CD4-positive, alpha-beta memory T cell (primary cell): ENCODE data around the gene SF3A1. TPM values are rescaled to one million over a fixed set of nuclear protein-coding genes. Genes with fewer than 3 reads are reported as not detected.

Experiments used
- CTCF ChIA-PET: fragments of 350-600 bp; sonication (Branson Sonifier 250); formaldehyde crosslinking; loops from one replicate; lab custom pipeline; 2021; ENCODE audit warnings: inconsistent platforms; ENCODE audit not compliant: partially characterized antibody; lab: Charles Lee
- POLR2A ChIA-PET: fragments of 350-600 bp; sonication (Branson Sonifier 250); formaldehyde crosslinking; loops from one replicate; lab custom pipeline; 2021; ENCODE audit not compliant: partially characterized antibody; lab: Charles Lee
- DNase-seq, 5 donors: peaks; one replicate each; pipeline versions ENCODE4 v3.0.0 to v3.0.0-alpha.2; 2020 to 2022; ENCODE audit warnings: mixed read lengths in 1 of 5
- H3K27ac ChIP-seq: one replicate; pipeline ENCODE4 v1.7.0; 2013; ENCODE audit warnings: low read depth, low read length
- H3K27me3 ChIP-seq: 2 replicates; pipeline ENCODE4 v1.7.0; 2013; ENCODE audit warnings: mild to moderate bottlenecking, low read length, moderate library complexity; ENCODE audit not compliant: insufficient read depth
- H3K36me3 ChIP-seq: 2 replicates; pipeline ENCODE4 v1.7.0; 2013; ENCODE audit warnings: mild to moderate bottlenecking, low read length, moderate library complexity; ENCODE audit not compliant: insufficient read depth
- H3K4me1 ChIP-seq: 2 replicates; pipeline ENCODE4 v1.7.0; 2013; ENCODE audit warnings: mild to moderate bottlenecking, low read length, moderate library complexity; ENCODE audit not compliant: insufficient read depth
- H3K4me3 ChIP-seq, 2 donors: one replicate each; pipeline ENCODE4 v1.7.0; 2013; ENCODE audit warnings: low read length in 2 of 2, mild to moderate bottlenecking in 1 of 2
- H3K9me3 ChIP-seq, 2 donors: one replicate each; pipeline ENCODE4 v1.7.0; 2013; ENCODE audit warnings: low read length in 2 of 2, control low read depth in 1 of 2; ENCODE audit not compliant: control insufficient read depth in 1 of 2
- H3K27ac Mint-ChIP-seq, 7 donors: one replicate each; pipeline ENCODE4 v1.8.0; 2020 to 2021; ENCODE audit warnings: mixed read lengths in 7 of 7, mild to moderate bottlenecking in 6 of 7, inconsistent platforms in 3 of 7, moderate library complexity in 3 of 7
- H3K27me3 Mint-ChIP-seq, 2 donors: one replicate each; pipeline ENCODE4 v1.8.0; 2020 to 2021; ENCODE audit warnings: mixed read lengths in 2 of 2
- H3K36me3 Mint-ChIP-seq, 2 donors: one replicate each; pipeline ENCODE4 v1.8.0; 2020 to 2021; ENCODE audit warnings: mixed read lengths in 2 of 2, inconsistent platforms in 1 of 2, mild to moderate bottlenecking in 1 of 2
- H3K4me1 Mint-ChIP-seq, 4 donors: one replicate each; pipeline ENCODE4 v1.8.0; 2020 to 2021; ENCODE audit warnings: mixed read lengths in 4 of 4, mild to moderate bottlenecking in 1 of 4
- H3K4me3 Mint-ChIP-seq, 8 donors: one replicate each; pipeline ENCODE4 v1.8.0; 2020 to 2021; ENCODE audit warnings: mixed read lengths in 8 of 8, mild to moderate bottlenecking in 7 of 8, moderate library complexity in 6 of 8, inconsistent platforms in 3 of 8
- H3K9me3 Mint-ChIP-seq, 8 donors: one replicate each; pipeline ENCODE4 v1.8.0; 2020 to 2021; ENCODE audit warnings: mixed read lengths in 8 of 8, mild to moderate bottlenecking in 5 of 8, inconsistent platforms in 3 of 8, moderate library complexity in 1 of 8
- intact Hi-C: fragments of 100-400 bp; cut with micrococcal nuclease; formaldehyde crosslinking; loops from one replicate; pipeline ENCODE4 v1.15.1; 2023
- polyA plus RNA-seq, 2 donors: library from polyadenylated mRNA; unstranded; fragments of 300-500 nt; fragmentation: Illumina TruSeq; gene quantifications; one replicate each; pipeline ENCODE4 v1.2.3, GENCODE V29; 2021
- total RNA-seq, 2 experiments: library from RNA; stranded (reverse); gene quantifications; one replicate each; pipeline ENCODE4 v1.2.3, GENCODE V29; 2021

Gene SF3A1
- total and polyA plus RNA-seq, 4 experiments from 2014 or later, result 44.0 to 301 (median 217) TPM

- Mint-ChIP-seq H3K9me3 (no peaks in the 10 kb centered on the region), H3K4me1 (peaks cover 0 to 2% (median 1%) of the 10 kb centered on the region in 4 donors)
- CTCF ChIA-PET, result interaction anchor here (0.8 to 14.6 kb wide), 4 partner anchors 94 to 273 kb away, joined by 3 to 392 read pairs (median 4); partner anchors contain the start of gene CASTOR1
Observed at GRCh38 chr22:30381264-30381663, 24.6 kb upstream of the SF3A1 start.

GRCh38 chr22:30380011-30380410 lies 23.3 kb upstream of the SF3A1 start:
- H3K4me3 ChIP-seq, result no peak overlapping the region
- no peak for DNase-seq
- no peaks in the 10 kb centered on the region for H3K36me3 ChIP-seq
- no peaks in the 10 kb centered on the region for H3K4me1 ChIP-seq
- no peaks in the 10 kb centered on the region for H3K9me3 Mint-ChIP-seq
- POLR2A ChIA-PET, result interaction anchor here (1.1 kb wide), 1 partner anchor 73 kb away, joined by 3 read pairs; no protein-coding TSS in a partner anchor
- H3K27ac ChIP-seq, result no peak overlapping the region
- H3K27ac Mint-ChIP-seq, result no peak overlapping the region
- intact Hi-C loops, result no loop called here
- no peaks in the 10 kb centered on the region for H3K27me3 ChIP-seq
- H3K36me3 Mint-ChIP-seq, result peaks cover 0 to 3% of the 10 kb centered on the region in 2 donors
- H3K4me1 Mint-ChIP-seq, result no peaks in the 10 kb centered on the region
- no peaks in the 10 kb centered on the region for H3K27me3 Mint-ChIP-seq
- H3K9me3 ChIP-seq, result no peaks in the 10 kb centered on the region
- CTCF ChIA-PET, result interaction anchor here (1.6 to 14.6 kb wide), 3 partner anchors 11 to 272 kb away, joined by 4 to 392 read pairs (median 6); partner anchors contain the start of gene CASTOR1
- no peak overlapping the region for H3K4me3 Mint-ChIP-seq

More at GRCh38 chr22:30381264-30381663, 24.6 kb upstream of the SF3A1 start:
- DNase-seq, result no peak
- Mint-ChIP-seq H3K27ac (no peak overlapping the region), H3K27me3 (no peaks in the 10 kb centered on the region), H3K36me3 (peaks cover 0 to 3% of the 10 kb centered on the region in 2 donors), H3K4me3 (no peak overlapping the region)
- intact Hi-C loops, result no loop called here
- Histone ChIP-seq H3K27ac (no peak overlapping the region), H3K4me1 (no peaks in the 10 kb centered on the region), H3K36me3 (no peaks in the 10 kb centered on the region), H3K4me3 (no peak overlapping the region), H3K9me3 (no peaks in the 10 kb centered on the region), H3K27me3 (no peaks in the 10 kb centered on the region)
- POLR2A ChIA-PET, result interaction anchor here (1.3 kb wide), 1 partner anchor 92 kb away, joined by 4 read pairs; the partner anchor contains the start of gene CASTOR1

GRCh38 chr22:30375312-30375849 lies 18.7 kb upstream of the SF3A1 start:
- CTCF ChIA-PET, result interaction anchor here (0.8 to 1.4 kb wide), 3 partner anchors 10 to 87 kb away, joined by 3 to 5 read pairs (median 4); partner anchors contain the start of gene RNF215
- intact Hi-C loops, result no loop called here
- Histone ChIP-seq H3K27ac (no peak overlapping the region), H3K36me3 (no peaks in the 10 kb centered on the region), H3K9me3 (no peaks in the 10 kb centered on the region), H3K27me3 (no peaks in the 10 kb centered on the region), H3K4me1 (no peaks in the 10 kb centered on the region), H3K4me3 (no peak overlapping the region)
- H3K4me1 Mint-ChIP-seq, result no peaks in the 10 kb centered on the region
- H3K9me3 Mint-ChIP-seq, result no peaks in the 10 kb centered on the region
- no peak for DNase-seq
- peak overlapping the region in 2 of 7 donors; percentile 49 to 83 for H3K27ac Mint-ChIP-seq
- no peaks in the 10 kb centered on the region for H3K27me3 Mint-ChIP-seq
- H3K4me3 Mint-ChIP-seq, result no peak overlapping the region
- POLR2A ChIA-PET, result interaction anchor here (0.6 kb wide), 1 partner anchor 710 kb away, joined by 3 read pairs; no protein-coding TSS in a partner anchor
- H3K36me3 Mint-ChIP-seq, result peaks cover 0 to under 1% of the 10 kb centered on the region in 2 donors

GRCh38 chr22:30373331-30374325 lies 16.9 kb upstream of the SF3A1 start:
- no peaks in the 10 kb centered on the region for H3K4me1 ChIP-seq
- ChIA-PET CTCF (no interaction called here), POLR2A (no interaction called here)
- H3K4me3 ChIP-seq, result no peak overlapping the region
- no peaks in the 10 kb centered on the region for H3K36me3 ChIP-seq
- Mint-ChIP-seq H3K4me1 (no peaks in the 10 kb centered on the region), H3K9me3 (no peaks in the 10 kb centered on the region), H3K27ac (peak overlapping the region in 1 of 7 donors; percentile 1), H3K27me3 (no peaks in the 10 kb centered on the region), H3K36me3 (no peaks in the 10 kb centered on the region), H3K4me3 (no peak overlapping the region)
- H3K27me3 ChIP-seq, result no peaks in the 10 kb centered on the region
- no peaks in the 10 kb centered on the region for H3K9me3 ChIP-seq
- no peak for DNase-seq
- intact Hi-C loops, result no loop called here
- H3K27ac ChIP-seq, result no peak overlapping the region

GRCh38 chr22:30372915-30373314 lies 16.2 kb upstream of the SF3A1 start:
- no peaks in the 10 kb centered on the region for H3K9me3 ChIP-seq
- Mint-ChIP-seq H3K9me3 (no peaks in the 10 kb centered on the region), H3K4me1 (no peaks in the 10 kb centered on the region), H3K4me3 (no peak overlapping the region), H3K27me3 (no peaks in the 10 kb centered on the region), H3K36me3 (no peaks in the 10 kb centered on the region), H3K27ac (no peak overlapping the region)
- H3K36me3 ChIP-seq, result no peaks in the 10 kb centered on the region
- H3K27ac ChIP-seq, result no peak overlapping the region
- DNase-seq, result no peak
- ChIA-PET CTCF (no interaction called here), POLR2A (no interaction called here)
- no peaks in the 10 kb centered on the region for H3K27me3 ChIP-seq
- no peak overlapping the region for H3K4me3 ChIP-seq
- intact Hi-C loops, result no loop called here
- H3K4me1 ChIP-seq, result no peaks in the 10 kb centered on the region

DNA sequence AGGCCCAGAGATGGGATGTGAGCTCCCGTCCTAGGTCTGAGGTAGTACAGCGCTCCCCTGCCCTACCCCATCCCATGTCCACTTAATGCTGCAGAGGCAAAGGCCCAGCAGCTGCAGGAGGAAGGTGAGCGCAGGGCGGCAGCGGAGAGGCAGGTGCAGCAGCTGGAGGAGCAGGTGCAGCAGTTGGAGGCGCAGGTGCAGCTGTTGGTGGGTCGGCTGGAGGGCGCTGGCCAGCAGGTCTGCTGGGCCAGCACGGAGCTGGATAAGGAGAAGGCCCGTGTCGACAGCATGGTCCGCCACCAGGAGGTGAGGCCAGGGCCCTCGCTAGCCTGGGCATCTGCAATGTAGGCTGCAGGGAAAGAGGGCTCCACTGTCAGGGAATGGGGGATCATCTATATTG lies 15.3 kb upstream of the SF3A1 start:
- no peaks in the 10 kb centered on the region for H3K27me3 ChIP-seq
- Mint-ChIP-seq H3K9me3 (no peaks in the 10 kb centered on the region), H3K27ac (peak overlapping the region in 1 of 7 donors; percentile 65), H3K27me3 (no peaks in the 10 kb centered on the region), H3K4me1 (no peaks in the 10 kb centered on the region), H3K4me3 (no peak overlapping the region), H3K36me3 (no peaks in the 10 kb centered on the region)
- H3K4me1 ChIP-seq, result no peaks in the 10 kb centered on the region
- intact Hi-C loops, result no loop called here
- no peak overlapping the region for H3K4me3 ChIP-seq
- POLR2A ChIA-PET, result no interaction called here
- H3K9me3 ChIP-seq, result no peaks in the 10 kb centered on the region
- no peaks in the 10 kb centered on the region for H3K36me3 ChIP-seq
- CTCF ChIA-PET, result no interaction called here
- no peak for DNase-seq
- no peak overlapping the region for H3K27ac ChIP-seq

DNA sequence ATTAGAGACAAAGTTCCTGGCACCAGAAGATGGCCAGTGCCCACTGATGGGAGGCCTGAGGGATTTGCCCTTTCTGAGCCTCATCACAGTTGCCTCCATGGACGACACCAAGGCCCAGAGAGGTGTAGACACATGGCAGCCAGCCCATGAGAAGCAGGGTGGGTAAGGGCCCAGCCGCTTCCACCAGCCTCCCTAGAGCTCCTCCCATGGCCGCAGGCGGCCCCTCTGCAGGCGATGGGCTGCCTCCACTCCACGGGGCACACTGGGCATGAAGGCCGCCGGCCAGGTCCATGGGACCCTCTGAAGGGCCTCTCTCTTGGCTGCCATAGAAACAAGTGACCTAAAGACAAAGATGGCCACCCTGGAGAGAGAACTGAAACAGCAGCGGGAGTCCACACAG lies 14.6 kb upstream of the SF3A1 start:
- Histone ChIP-seq H3K4me3 (no peak overlapping the region), H3K27ac (no peak overlapping the region), H3K27me3 (no peaks in the 10 kb centered on the region), H3K4me1 (no peaks in the 10 kb centered on the region), H3K36me3 (no peaks in the 10 kb centered on the region), H3K9me3 (no peaks in the 10 kb centered on the region)
- Mint-ChIP-seq H3K4me3 (no peak overlapping the region), H3K9me3 (no peaks in the 10 kb centered on the region), H3K27me3 (no peaks in the 10 kb centered on the region), H3K4me1 (no peaks in the 10 kb centered on the region), H3K36me3 (no peaks in the 10 kb centered on the region), H3K27ac (no peak overlapping the region)
- intact Hi-C loops, result no loop called here
- ChIA-PET POLR2A (no interaction called here), CTCF (no interaction called here)
- no peak for DNase-seq
